ENCODE data around the gene ARMC10.
"Not testable (repeated sequence)": the region's sequence is repeated elsewhere in the genome, so short reads cannot be mapped to it uniquely, and the experiment has no call there.

Gene ARMC10

DNA sequence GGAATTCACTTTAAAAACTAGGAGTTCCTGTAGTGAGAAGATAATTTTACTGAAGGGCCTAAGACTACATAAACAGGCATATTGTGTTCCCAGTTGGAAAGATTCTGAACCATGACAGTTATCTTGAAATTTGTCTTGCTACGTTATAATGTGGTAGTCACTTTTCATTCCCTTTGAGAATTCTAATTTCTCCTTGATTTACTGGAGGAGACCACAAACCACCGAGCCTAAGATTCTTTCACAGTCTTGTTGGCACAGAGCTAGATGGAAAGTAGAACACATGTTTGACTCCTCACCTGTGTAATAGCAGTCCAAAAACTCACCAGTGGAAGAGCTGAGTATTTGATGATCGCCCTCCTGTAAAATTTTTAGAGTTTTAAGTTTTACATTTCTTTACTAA is 4.9 kb downstream of the ARMC10 start:
- no peak for DNase-seq

DNA sequence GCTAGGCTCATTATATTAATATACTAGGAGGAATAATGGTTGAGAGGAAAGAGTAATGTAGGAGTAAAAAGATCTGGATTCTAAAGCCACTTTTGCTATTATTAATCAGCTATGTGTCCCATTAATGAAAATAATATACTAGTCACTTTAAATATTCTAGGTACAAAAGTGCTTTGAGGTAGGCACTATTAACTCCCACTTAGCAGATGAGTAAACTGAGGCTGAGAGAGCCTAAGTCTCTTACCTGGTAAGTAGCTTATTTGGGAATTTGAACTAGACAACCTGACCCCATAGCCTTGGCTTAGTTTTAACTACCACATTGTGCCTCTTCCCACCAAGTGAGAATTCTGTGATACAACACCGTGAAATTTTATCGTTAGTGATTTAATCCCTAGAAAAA is 6.0 kb downstream of the ARMC10 start:
- DNase-seq: no peak

DNA sequence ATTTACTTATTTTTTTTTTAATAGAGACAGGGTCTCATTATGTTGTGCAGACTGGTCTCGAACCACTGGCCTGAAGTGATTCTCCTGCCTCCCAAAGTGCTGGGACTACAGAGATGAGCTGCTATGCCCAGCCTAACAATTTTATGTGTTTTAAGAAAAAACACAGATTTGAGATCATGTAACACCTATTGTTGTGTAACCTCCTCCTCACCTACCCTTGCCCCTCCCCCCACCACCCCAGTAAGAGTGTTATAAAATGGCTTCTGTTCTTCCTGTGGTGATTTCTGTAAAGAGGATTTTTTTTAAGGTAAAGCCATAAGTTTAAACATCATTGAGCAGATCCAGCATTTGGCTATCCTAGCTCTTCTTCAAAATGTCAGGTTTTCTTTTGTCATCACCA is 7.6 kb downstream of the ARMC10 start:
- DNase-seq: no peak

DNA sequence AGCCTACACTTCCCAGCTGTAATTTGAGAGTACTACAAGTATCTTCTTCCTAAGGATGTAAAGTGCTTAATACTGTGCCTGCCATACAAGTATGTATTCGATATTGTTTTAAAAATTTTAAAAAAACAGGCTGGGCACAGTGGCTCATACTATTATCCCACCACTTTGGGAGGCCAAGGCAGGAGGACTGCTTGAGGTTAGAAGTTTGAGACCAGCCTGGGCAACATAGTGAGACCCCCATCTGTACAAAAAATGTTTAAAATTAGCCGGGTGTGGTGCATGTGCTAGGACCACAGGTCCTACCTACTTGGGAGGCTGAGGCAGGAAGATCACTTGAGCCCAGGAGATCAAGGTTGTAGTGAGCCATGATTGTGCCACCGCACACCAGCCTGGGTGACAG is 8.3 kb downstream of the ARMC10 start:
- DNase-seq: no peak

DNA sequence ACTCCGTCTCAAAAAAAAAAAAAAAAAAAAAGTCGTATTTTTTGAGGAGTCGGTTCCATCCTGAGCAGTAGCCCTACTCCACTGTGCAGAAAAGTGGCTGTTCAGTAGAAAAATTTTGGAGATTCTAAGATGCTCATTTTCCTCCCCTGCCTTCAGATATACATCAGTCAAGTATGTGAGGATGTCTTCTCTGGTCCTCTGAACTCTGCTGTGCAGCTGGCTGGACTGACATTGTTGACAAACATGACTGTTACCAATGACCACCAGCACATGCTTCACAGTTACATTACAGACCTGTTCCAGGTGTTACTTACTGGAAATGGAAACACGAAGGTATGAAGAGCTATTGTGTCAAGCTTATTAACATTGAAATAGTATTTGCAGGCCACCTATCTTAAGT is 17.4 kb downstream of the ARMC10 start:
- not testable (repeated sequence) for DNase-seq

DNA sequence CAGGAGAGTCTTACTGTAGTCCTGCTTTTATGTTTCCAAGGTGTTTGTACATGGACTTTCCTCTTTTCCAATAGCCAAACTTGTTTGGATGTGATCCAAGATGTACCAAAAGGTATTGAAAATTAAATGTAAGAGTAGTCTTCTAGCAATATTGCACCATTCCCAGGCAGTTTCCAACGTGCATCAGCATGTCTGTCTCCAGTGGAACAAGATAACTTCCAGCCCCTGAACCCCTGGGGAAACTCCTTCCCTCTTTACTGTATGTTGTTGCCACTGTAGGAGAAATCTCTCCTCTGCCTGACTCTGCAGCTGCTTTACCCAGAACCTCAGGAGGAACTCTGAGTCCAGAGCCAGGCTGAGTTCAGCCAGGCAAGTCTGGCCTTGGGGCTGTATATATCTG is 18.5 kb downstream of the ARMC10 start:
- no peak for DNase-seq

DNA sequence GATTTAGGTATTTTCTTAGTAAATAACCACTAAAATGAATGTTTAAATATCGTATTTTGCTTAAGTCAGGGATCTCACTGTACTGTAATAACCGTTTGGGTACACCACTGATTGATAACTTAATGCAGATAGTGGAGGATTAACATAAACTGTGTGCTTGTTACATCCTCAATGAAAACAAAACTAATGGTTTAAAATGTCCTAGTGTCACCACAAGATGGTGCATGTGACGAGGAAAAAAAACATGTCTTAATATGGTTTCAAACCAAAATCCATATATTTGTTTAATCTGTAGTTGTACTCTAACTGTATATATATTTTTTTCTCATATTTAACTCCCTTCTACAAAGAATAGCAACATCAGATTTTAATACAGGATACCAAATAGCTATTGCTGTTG is 19.2 kb downstream of the ARMC10 start:
- no peak for DNase-seq

DNA sequence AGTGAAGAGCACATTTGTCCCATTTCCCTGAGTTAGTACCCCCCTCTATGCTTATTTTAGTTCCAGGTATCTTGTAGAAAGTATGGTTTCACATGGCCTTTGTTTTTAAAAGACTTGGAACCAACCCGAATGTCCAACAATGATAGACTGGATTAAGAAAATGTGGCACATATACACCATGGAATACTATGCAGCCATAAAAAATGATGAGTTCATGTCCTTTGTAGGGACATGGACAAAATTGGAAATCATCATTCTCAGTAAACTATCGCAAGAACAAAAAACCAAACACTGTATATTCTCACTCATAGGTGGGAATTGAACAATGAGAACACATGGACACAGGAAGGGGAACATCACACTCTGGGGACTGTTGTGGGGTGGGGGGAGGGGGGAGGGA is 20.6 kb downstream of the ARMC10 start:
- DNase-seq: not testable (repeated sequence)

DNA sequence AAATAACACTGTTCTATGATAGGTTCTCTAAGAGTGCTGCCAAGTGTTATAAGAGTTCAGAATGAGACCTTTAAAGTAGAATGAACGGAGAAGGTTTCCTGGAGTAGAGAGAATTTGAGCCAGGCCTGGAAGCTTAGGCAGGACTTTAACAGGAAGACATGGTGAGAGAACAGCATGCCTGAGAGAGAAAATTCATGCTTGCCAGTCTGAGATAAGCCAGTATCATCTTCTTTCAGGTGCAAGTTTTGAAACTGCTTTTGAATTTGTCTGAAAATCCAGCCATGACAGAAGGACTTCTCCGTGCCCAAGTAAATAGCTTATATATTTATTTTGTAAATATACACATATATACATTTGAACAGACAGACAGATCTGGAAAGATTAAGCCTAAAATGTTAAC is 22.1 kb downstream of the ARMC10 start:
- no peak for DNase-seq

DNA sequence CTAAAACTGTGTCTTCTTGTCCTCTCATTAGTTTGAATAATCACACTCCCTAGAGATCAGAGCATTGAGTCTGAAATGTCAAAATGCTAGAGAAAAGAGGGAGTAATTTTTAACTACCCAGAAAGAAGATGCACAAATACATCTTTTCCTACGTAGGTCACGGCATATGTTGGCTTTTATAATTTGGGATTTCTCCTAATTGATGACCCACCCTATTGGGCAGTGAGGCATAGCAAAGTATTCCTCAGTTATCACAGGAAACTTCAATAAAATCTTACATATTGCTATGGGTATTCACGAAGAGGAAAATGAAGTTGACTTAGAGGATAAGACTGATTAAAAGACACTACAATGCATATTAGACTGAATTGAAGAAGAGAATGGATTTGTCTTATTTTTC is 25.4 kb downstream of the ARMC10 start:
- DNase-seq: no peak

DNA sequence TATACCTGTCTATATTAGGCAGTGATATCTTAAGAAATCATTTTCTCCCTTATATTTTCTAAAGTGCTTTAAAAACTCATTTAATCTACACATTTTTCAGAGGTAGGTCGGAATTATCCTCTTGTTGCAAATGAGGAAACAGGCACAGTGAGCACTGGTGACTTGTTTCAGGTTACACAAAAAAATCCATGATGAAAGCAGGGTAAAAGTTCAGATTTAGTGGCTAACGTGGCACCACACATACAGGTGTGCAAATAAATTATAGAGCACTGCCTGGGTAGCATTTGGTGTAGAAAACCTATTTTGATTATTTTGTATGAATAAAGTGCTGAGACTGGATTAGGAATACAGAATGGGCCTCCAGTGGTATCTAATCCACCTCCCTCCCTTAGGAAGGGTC is 26.6 kb downstream of the ARMC10 start:
- DNase-seq: no peak

DNA sequence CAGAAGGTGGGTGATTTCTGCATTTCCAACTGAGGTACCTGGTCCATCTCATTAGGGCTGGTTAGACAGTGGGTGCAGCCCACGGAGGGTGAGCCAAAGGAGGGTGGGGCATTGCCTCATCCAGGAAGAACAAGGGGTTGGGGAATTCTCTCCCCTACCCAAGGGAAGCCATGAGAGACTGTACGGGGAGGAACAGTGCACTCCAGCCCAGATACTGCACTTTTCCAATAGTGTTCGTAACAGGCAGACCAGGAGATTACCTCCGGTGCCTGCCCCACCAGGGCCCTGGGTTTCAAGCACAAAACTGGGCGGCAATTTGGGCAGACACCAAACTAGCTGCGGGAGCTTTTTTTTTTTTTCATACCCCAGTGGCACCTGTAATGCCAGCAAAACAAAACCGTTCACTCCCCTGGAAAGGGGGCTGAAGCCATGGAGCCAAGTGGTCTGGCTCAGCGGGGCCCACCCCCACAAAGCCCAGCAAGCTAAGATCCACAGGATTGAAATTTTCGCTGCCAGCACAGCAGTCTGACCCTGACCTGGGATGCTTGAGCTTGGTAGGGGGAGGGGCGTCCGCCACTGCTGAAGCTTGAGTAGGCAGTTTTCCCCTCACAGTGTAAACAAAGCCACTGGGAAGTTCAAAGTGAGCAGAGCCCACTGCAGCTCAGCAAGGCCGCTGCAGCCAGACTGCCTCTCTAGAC is 31.2 kb downstream of the ARMC10 start:
- DNase-seq: no peak

DNA sequence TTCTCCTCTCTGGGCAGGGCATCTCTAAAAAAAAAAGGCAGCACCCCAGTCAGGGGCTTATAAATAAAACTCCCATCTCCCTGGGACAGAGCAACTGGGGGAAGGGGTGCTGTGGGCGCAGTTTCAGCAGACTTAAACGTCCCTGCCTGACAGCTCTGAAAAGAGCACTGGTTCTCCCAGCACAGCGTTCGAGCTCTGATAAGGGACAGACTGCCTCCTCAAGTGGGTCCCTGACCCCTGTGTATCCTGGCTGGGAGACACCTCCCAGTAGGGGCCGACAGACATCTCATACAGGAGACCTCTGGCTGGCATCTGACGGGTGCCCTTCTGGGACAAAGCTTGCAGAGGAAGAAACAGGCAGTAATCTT is 31.7 kb downstream of the ARMC10 start:
- not testable (repeated sequence) for DNase-seq

DNA sequence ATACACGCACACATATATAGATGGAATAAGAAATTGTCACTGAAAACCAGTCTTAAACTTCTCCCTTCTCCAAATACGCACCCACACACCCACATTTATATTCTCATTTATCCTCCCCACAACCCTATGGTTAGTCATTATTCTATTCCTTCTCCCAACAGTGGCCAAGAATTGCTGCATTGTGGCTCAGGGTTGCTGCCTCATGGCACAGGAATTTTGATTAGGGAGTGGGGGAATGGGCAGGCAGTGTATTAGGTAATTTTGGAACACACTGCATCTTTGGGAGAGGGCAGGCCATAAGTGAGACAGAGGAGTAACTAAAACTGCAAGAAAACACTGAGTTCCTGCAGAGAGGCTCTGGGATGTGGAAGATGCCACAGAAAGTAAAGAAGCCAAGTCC is 38.2 kb downstream of the ARMC10 start:
- DNase-seq: no peak

DNA sequence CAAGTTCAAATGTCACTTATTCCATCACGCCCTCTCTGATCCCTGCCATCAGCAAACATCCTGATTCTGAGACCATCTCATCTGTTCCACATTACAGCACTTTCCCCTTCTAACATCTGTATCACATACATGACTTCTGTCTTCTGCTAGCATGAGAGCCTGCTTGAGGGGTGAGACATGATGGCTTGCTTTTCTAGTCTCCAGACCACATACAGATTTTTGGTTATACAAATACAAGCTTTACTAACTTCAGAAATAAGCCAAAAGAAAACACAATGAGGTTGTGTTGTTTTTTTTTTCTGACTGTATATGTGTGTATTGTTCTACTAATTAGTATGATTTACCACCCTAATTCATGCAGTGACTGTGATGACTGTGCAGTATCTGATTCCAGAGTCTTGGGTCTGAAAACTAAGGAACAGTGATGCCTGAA is 39.7 kb downstream of the ARMC10 start:
- no peak for DNase-seq

DNA sequence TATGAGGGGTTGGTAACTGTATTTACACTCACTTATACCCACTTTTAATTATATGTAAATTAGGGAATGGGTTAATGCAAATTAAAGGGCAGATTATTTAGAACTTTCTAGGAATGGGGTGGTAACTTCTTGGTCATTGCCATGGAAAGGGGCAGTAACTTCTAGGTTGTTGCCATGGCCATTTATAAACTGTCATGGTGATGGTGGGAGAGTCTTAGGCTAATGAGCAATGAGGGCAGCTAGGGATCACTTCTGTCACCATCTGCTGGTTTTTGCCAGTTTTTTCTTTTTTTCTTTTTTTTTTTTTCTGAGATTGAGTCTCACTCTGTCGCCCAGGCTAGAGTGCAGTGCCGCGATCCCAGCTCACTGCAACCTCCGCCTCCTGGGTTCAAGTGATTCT is 40.8 kb downstream of the ARMC10 start:
- no peak for DNase-seq

DNA sequence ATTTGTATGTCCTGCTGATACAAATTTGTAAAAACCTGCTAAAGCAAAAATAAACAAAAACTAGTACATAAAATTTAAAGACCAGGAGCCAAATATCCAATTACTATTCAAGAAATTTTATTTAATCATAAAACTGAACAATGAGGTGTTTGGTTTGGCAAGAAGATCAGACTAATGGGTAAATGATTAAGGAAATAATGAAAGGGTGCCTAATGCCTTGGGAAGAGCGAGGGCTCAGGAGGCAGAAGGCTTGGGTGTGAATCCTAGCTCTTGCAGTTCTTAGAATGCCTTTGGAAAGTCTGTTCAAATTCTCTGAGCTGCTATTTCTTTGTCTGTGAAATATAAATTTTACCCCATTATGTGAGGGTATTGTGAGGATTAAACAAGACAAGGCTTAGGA is 41.6 kb downstream of the ARMC10 start:
- DNase-seq: no peak

DNA sequence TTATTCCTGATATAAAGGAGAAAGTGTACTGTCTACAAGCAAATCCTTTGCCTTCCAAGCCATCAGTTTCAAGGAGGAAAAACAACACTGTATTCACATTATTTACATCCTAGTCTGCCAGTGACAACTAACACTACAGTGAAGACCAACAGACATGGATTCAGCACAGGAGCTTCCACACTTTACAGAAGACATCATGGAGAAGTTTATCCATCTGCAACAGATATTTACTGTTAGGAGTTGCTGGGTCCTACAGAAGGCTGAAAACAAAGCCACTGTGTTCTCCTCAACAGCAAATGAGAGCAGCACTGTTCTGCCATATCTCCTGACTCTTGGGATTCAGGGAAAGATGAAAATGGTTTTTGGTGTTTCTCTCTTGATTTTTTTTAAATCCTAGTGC is 42.1 kb downstream of the ARMC10 start:
- DNase-seq: no peak

DNA sequence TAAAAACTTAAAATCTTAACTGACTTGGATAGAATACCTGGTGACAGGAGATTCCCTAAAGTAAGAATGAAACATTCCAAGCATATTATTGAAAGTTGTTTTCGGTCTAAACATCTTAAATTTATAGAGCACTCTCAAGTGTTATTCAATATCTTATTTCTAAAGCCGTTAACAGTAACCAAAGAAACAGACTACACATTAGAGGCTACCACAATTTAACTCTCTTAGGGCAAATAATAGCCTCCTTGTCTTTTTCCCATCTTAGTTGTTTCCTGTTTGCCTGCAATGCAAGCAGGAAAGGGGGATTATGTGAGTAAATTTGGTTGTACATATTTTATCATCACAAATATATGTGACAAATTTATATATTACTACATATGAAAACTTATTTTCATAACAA is 42.5 kb downstream of the ARMC10 start:
- no peak for DNase-seq

DNA sequence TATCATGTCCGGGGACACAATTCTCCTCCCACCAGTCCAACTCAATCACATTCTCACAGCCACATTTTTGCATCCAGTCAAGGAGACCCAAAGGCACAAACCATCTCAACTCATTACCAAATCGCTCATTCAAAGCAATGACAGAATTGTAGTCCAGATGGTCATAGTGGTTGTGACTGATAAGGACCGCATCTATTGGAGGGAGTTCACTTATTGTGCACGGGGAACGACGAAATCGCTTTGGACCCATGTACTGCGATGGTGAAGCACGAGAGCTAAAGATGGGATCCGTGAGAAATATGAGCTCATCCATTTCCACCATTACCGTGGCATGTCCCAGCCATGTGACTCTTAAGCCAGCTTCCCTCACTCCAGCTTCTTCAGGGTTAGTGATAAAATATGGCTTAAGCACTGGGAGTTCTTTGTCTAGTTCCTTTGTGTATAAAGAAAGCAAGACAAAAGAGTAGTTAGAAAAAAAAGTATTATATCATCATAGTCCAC is 44.9 kb downstream of the ARMC10 start:
- no peak for DNase-seq

DNA sequence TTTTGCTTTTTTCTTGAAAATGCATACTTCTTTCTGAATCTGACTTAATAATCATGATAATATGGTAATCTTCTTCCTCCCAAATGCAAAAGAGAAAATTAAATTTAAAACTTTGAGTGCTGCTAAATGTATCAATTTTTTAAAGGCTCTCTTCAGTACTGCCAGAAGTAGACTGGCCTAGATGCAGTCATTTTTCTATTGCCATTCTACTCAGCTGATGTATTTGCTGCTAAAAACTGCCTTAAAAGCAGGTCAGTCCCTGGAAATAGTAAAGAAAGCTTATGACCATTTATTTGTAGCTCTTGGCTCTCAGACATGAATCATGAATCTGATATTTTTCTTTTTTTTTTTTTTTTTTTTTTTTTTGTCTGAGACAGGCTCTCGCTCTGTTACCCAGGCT is 45.4 kb downstream of the ARMC10 start:
- DNase-seq: no peak

DNA sequence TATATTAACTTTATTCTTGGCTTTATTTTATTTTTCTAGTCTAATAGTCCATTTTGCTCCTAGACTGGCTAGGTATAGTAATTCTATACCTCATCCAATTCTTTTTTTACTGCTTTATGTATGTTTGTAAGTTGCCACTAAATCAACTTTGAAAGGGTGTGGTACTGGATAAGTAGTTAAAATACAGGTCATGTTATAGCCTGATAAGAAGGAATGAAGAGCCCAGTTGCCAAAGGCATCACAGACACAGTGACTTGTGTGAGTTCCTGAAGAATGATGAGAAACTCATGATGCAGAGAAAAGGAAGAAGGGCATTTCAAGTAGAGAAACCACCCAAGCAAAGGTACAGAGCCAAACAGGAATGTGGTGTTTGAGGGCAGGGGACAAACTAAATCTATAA is 46.7 kb downstream of the ARMC10 start:
- no peak for DNase-seq

DNA sequence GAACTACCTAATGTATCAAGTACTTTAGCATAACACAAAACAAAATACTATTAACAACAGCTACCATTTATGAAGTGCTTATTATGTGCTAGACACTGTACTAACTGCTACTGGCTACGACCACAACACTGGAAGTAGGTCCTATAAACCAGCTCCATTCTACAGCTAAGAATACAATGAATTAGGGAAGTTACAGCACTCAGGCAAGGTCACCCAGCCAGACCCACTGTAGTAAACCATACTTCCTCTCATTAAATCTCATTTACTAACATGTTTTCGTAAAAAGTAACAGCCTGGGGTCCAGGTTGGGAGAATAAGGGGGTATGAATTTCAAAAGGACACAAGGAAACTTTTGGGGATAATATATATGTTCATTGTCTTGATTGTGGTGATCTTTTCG is 48.6 kb downstream of the ARMC10 start:
- DNase-seq: no peak

DNA sequence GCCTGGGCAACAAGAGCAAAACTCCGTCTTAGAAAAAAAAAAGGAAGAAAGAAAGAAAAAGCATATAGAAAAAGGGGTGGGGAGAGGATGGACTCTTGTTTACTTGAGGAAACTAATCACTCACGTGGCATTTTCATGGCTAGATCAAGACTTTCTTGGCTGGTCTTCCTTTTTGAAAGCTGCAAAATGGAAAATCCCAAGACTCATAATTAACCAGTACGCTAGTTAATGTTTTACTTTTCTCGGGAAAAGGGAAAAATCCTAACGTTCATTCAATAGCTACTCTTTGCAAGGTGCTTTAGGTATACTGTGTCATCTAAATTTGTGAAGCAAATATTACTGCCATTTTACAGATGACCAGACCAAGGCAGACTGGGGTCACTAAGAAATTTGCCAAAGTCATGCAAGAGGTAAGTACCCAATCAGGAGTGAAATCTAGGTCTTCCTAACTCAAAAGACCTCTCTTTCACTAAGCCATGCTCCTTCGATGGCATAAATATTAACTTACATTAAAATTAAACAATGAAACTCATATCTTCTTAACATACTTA is 49.6 kb downstream of the ARMC10 start:
- DNase-seq: no peak

DNA sequence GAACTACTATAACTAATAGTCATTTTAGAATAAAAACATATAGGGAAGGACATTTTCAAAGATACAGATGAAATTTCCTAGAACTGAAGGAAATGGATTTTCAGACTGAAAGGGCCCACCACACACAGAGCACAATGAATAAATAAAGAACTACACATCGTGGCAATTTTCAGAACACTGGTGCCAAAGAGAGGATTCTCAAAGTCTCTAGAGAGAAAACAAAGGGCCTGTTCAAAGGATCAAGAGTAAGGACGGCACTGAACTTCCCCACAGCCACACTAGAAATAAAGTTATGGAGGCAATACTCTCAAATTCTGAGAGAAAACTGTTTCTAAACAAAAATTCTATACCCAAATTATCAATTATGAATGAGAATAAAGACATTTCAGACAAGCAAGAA is 52.1 kb downstream of the ARMC10 start:
- DNase-seq: no peak

All from NCI-H748 treated with DMSO at 0.1 percent for 48 hours (cell line).